OCI-LY3 (cell line): ENCODE measurements around the gene PTCHD1.

Source experiments
- CTCF ChIP-seq: fragments of 200-600, 300-600 bp; sonication (generic); IDR thresholded peaks from 2 replicates; pipeline ENCODE4 v1.5.1; 2014; ENCODE audit warnings: antibody characterized with exemption, low read length, low read depth
- EZH2phosphoT487 ChIP-seq: fragments of 200-600 bp; shearing (Covaris generic); IDR thresholded peaks from 2 replicates; pipeline ENCODE4 v1.6.1; 2018; ENCODE audit warnings: antibody characterized with exemption, mixed run types, low read depth

GRCh38 chrX:23390979-23391378 is 56.3 kb downstream of the PTCHD1 start:
- TF ChIP-seq CTCF (no peak), EZH2phosphoT487 (no peak)
